ENCODE measurements around the gene ZNF497.
"Not testable (repeated sequence)": the region's sequence is repeated elsewhere in the genome, so short reads cannot be mapped to it uniquely, and the experiment has no call there.

Gene ZNF497

DNA sequence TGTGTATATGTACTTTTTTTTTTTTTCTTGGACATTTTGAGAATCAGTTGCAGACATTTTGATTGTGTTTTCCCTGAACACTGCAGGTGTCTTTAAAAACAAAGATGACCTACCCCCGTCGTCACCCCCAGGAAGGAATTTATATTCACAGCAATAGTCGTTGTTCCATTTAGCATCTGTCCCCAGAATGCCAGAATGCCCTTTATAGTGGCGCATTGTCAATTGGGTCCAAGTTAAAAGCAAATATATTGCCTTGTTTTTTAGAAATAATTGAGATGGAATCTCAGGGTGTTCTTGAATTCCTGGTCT lies 31.1 kb upstream of the ZNF497 start:
- DNase-seq, result no peak

GRCh38 chr19:58392945-58393724 lies 30.6 kb upstream of the ZNF497 start:
- no peak for DNase-seq

GRCh38 chr19:58388175-58388526 lies 25.6 kb upstream of the ZNF497 start:
- DNase-seq, result no peak

GRCh38 chr19:58387338-58388174 lies 25.0 kb upstream of the ZNF497 start:
- no peak for DNase-seq

- DNase-seq, result peak; percentile 95
Measured at GRCh38 chr19:58386576-58387337, 24.2 kb upstream of the ZNF497 start, which contains the start of gene RPS5. RPS5 (plus strand) TSS chr19:58387269; CDS start chr19:58388138, 869 bp downstream.

DNA sequence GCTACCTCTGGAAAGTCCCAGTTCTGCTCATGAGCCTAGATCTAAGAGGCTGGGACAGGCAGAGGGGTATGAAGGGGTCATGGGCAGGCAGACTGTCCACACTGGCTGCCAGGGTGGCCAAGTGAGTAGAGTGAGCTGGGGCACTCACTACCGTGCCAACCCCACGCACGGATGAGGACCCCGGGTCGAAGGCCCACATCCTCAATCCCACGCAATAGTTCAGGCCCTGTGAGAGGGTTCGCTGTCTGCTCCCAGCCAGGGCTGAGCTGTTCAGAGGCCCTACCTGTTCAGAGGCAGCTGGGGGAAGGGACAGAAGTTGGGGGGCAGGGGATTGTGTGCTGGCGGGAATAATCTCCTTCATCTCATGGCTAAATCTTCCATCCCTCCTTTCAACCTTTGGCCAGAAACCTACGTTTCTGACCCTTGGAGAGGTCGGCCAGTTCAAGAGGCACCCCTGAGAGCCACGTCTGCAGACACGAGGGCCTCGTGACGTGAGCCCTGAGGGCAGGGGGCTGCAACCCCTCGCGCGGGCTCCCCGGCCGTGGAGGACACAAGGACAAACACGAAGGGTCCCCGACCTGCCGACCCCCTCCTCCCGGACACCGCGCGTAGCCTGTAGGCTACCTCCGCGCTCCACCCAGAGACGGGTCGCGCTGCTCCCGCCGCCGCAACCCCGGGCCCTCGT lies 23.5 kb upstream of the ZNF497 start:
- DNase-seq, result peak; percentile 59

GRCh38 chr19:58385313-58385890 lies 22.9 kb upstream of the ZNF497 start:
- DNase-seq, result no peak

DNA sequence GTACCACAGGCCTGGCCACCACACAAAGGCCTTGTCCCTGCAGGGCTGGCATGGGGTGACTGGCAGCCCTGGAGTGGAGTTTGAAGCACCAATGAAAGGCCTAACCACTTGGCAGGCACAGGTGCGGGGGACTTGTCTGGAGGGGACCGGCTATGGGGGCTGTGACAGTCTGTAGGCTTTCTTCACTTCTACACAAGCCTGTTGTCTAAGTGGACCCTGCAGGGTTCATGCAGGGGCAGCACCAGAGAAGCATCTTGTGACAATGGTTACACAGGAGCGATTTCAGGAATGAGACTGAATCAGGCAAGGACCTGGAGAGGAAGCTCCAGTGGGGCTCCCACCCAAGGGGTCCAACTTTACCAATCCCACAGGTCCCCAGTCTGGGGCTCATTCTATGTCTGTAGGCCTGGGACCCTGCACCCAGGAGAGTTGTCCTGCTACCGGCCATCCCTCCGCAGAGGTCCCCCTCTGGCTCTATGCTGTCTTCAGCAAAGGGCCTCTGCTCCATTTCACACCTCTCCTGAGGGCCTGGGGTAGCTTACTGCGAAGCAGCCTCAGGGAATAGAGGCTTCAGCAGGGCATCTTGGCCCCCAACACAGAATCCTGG lies 20.5 kb upstream of the ZNF497 start:
- no peak for DNase-seq

GRCh38 chr19:58381460-58382212 lies 19.1 kb upstream of the ZNF497 start:
- no peak for DNase-seq

GRCh38 chr19:58380662-58381459 lies 18.3 kb upstream of the ZNF497 start, which contains the start of gene ZNF837:
ZNF837 (minus strand) TSS chr19:58381030; CDS start chr19:58369332, 11,698 bp downstream.
- DNase-seq, result peak; percentile 98

DNA sequence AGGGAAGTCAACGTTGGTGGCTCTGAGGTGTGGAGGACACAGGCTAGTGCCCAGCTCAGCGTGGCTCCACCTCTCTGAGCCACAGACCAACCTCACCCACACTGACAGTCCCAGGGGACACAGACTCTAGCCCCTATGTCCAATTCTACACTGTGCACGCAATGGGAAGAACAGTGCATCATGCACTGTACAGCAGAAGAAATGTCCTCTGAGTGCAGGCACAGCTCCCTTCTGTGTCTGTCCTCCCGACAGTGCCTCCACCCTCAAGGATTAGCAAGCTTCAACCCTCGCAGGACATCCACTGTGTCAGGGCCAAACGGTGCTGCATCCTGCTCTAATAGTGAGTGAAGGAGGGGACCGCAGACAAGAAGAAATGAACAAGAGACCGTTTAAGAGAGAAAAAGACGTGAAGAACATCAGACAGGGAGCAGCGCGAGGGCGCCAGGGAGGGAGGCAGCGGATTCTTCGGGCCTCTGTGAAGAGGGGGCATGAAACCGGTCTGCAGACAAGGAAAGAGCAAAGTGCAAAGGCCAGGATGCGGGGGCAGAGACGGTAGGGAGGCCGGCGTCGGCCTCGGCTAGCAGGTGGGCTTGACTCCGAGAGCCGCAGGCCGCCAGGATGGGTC lies 17.6 kb upstream of the ZNF497 start:
- no peak for DNase-seq

GRCh38 chr19:58379246-58379645 lies 16.7 kb upstream of the ZNF497 start:
- DNase-seq, result no peak

GRCh38 chr19:58376724-58377123 lies 14.2 kb upstream of the ZNF497 start:
- DNase-seq, result not testable (repeated sequence)

DNA sequence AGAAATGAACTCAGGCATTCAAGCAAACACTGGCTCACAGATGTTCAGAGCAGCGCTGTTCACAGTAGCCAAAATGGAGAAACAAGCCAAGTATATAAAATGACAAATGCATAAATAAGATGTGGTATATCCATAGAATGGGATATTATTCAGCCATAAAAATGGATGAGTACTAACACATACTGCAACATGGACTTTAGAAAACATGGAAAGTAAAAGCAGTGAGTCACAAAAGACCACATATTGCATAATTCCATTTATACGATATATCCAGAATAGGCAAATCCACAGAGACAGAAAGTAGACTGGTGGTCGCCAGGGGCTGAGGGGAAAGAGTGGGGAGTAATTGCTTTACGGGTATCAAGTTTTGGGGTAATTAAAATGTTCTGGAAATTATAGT lies 11.6 kb upstream of the ZNF497 start:
- no peak for DNase-seq

- no peak for DNase-seq
Measured at GRCh38 chr19:58372311-58373133, 10.0 kb upstream of the ZNF497 start.

DNA sequence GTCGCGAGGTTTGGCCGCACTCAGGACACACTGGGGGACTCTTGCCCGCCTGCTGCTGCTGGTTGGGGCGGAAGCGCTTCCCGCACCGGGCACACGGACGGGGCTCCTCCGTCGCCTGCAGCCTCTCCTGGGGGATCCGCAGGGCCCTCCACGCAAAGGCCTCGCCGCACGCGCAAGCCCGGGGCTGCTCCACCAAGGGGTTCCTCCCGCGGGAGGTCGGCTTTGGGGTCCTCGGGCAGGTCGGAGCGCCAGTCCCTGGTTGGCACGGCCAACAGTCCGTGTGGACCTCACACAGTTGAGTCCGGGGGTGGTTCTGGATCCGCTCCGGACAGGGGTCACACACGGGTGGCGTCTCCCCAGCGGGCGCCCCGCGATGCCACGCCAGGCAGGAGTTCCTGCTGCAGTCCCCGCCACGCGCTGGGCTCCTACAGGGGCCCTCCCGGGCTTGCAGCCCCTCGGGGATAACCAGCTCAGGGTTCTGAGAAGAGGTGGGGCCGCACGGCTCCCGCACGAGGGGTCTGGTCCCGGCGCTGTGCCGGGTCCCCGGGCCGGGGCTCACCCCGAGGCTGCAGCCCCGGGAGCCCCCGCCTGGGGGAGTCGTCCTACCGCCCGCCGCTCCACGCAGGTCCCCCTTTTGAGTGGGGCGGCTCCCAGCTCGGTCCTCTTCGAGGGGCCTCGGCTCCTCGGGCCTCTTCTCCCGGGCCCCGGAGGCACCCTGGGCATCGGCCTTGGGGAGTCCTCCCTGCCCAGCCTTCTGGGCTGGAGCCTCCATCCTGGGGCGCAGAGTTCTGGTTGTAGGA lies 6.2 kb upstream of the ZNF497 start:
- DNase-seq, result no peak

DNA sequence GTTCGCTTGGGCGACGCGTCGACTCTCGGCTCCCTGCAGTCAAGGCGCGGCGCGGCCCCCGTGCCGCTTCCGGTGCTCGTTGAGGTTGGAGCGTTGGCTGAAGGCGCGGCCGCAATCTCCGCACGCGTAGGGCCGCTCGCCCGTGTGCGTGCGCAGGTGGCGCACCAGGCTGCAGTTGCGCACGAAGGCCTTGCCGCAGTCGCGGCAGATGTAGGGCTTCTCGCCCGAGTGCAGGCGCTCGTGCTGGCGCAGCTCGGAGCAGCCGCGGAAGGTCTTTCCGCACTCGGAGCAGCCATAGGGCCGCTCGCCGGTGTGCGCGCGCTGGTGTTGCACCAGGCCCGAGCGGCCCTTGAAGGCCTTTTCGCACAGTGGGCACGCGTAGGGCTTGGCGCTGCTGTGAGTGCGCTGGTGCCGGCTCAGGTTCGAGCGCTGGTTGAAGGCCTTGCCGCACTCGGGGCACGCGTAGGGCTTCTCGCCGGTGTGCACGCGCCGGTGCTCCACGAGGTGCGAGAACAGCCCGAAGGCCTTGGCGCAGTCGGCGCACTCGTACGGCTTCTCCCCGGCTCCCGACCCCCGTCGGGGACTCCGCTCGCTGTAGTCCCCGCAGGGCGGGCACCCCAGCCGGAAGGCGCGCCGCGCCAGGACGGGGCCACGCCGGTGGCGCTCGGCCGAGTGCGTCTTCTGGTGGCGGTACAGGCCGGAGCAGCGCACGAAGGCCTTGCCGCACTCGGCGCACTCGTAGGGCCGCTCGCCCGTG lies 5.3 kb upstream of the ZNF497 start:
- DNase-seq, result no peak

Measured in stimulated activated CD4-positive, alpha-beta T cell treated with anti-CD3 and anti-CD28 coated beads, Interleukin-15, amount 100 ng/mL, for 24 hours (primary cell).